Measurements from ENCODE around the gene C1orf21. TPM values are rescaled to one million over a fixed set of nuclear protein-coding genes. Genes with fewer than 3 reads are reported as not detected.

The C1orf21 gene
- total RNA-seq, 2 experiments from 2014 or later = 2.6 to 6.1 TPM

- Mint-ChIP-seq H3K4me3 (no peak overlapping the region), H3K27me3 (peaks cover 15% of the 10 kb centered on the region), H3K36me3 (ENCODE audit: low read depth) (no peaks in the 10 kb centered on the region), H3K27ac (no peak overlapping the region), H3K9me3 (ENCODE audit: low read depth) (no peaks in the 10 kb centered on the region), H3K4me1 (no peaks in the 10 kb centered on the region)
- DNase-seq (no peak), ATAC-seq (no peak)
- POLR2A ChIA-PET = no interaction called here
- intact Hi-C loops (cut with DNase I, micrococcal nuclease) = no loop called here
- CTCF ChIA-PET = interaction anchor here (1.8 kb wide), 1 partner anchor 10 kb away, joined by 4 read pairs; no protein-coding TSS in a partner anchor
Observed at GRCh38 chr1:184532199-184532598, 145.4 kb downstream of the C1orf21 start.

- no peak overlapping the region for H3K27ac Mint-ChIP-seq
- CTCF ChIA-PET = no interaction called here
- intact Hi-C loops (cut with DNase I, micrococcal nuclease) = no loop called here
- H3K4me3 Mint-ChIP-seq = no peak overlapping the region
- H3K36me3 Mint-ChIP-seq (ENCODE audit: low read depth) = no peaks in the 10 kb centered on the region
- POLR2A ChIA-PET = interaction anchor here (0.6 kb wide), 1 partner anchor 318 kb away, joined by 3 read pairs; no protein-coding TSS in a partner anchor
- H3K27me3 Mint-ChIP-seq = peaks cover 15% of the 10 kb centered on the region
- DNase-seq = no peak
- H3K9me3 Mint-ChIP-seq (ENCODE audit: low read depth) = peaks cover 2% of the 10 kb centered on the region
- no peak for ATAC-seq
- no peaks in the 10 kb centered on the region for H3K4me1 Mint-ChIP-seq
Observed at GRCh38 chr1:184533049-184533448, 146.2 kb downstream of the C1orf21 start.

- Mint-ChIP-seq H3K9me3 (ENCODE audit: low read depth) (peaks cover 2% of the 10 kb centered on the region), H3K27ac (no peak overlapping the region), H3K4me1 (no peaks in the 10 kb centered on the region), H3K4me3 (no peak overlapping the region), H3K36me3 (ENCODE audit: low read depth) (no peaks in the 10 kb centered on the region), H3K27me3 (peaks cover 15% of the 10 kb centered on the region)
- DNase-seq (no peak), ATAC-seq (no peak)
- intact Hi-C loops (cut with DNase I, micrococcal nuclease) = no loop called here
- ChIA-PET CTCF (interaction anchor here (0.6 kb wide), 1 partner anchor 128 kb away, joined by 3 read pairs; no protein-coding TSS in a partner anchor), POLR2A (no interaction called here)
Observed at GRCh38 chr1:184533915-184534314, 147.1 kb downstream of the C1orf21 start.

GRCh38 chr1:184534690-184535089 lies 147.9 kb downstream of the C1orf21 start:
- POLR2A ChIA-PET = no interaction called here
- H3K4me3 Mint-ChIP-seq = no peak overlapping the region
- H3K9me3 Mint-ChIP-seq (ENCODE audit: low read depth) = peaks cover 2% of the 10 kb centered on the region

GRCh38 chr1:184535191-184535970 lies 148.6 kb downstream of the C1orf21 start:
- ATAC-seq = no peak
- Mint-ChIP-seq H3K36me3 (ENCODE audit: low read depth) (no peaks in the 10 kb centered on the region), H3K4me3 (no peak overlapping the region), H3K27me3 (peaks cover 15% of the 10 kb centered on the region), H3K27ac (no peak overlapping the region), H3K9me3 (ENCODE audit: low read depth) (peaks cover 2% of the 10 kb centered on the region), H3K4me1 (no peaks in the 10 kb centered on the region)
- POLR2A ChIA-PET = no interaction called here
- intact Hi-C loops (cut with DNase I, micrococcal nuclease) = no loop called here
- DNase-seq = no peak
- CTCF ChIA-PET = no interaction called here

More at GRCh38 chr1:184534690-184535089, 147.9 kb downstream of the C1orf21 start:
- ATAC-seq (no peak), DNase-seq (no peak)
- Mint-ChIP-seq H3K4me1 (no peaks in the 10 kb centered on the region), H3K27ac (no peak overlapping the region), H3K36me3 (ENCODE audit: low read depth) (no peaks in the 10 kb centered on the region), H3K27me3 (peaks cover 15% of the 10 kb centered on the region)
- CTCF ChIA-PET = no interaction called here
- intact Hi-C loops (cut with DNase I, micrococcal nuclease) = no loop called here

GRCh38 chr1:184536246-184536985 lies 149.6 kb downstream of the C1orf21 start:
- Mint-ChIP-seq H3K9me3 (ENCODE audit: low read depth) (peaks cover 2% of the 10 kb centered on the region), H3K36me3 (ENCODE audit: low read depth) (no peaks in the 10 kb centered on the region), H3K27ac (no peak overlapping the region), H3K27me3 (peaks cover 12% of the 10 kb centered on the region), H3K4me3 (no peak overlapping the region), H3K4me1 (no peaks in the 10 kb centered on the region)
- no peak for ATAC-seq
- ChIA-PET POLR2A (no interaction called here), CTCF (interaction anchor here (0.6 kb wide), 1 partner anchor 461 kb away, joined by 3 read pairs; no protein-coding TSS in a partner anchor)
- no peak for DNase-seq
- intact Hi-C loops (cut with DNase I, micrococcal nuclease) = no loop called here

GRCh38 chr1:184539580-184539979 lies 152.8 kb downstream of the C1orf21 start:
- no peak for DNase-seq
- CTCF ChIA-PET = no interaction called here
- H3K9me3 Mint-ChIP-seq (ENCODE audit: low read depth) = peaks cover 2% of the 10 kb centered on the region
- no peaks in the 10 kb centered on the region for H3K4me1 Mint-ChIP-seq
- no peak overlapping the region for H3K27ac Mint-ChIP-seq
- no peaks in the 10 kb centered on the region for H3K36me3 Mint-ChIP-seq (ENCODE audit: low read depth)
- H3K4me3 Mint-ChIP-seq = no peak overlapping the region
- POLR2A ChIA-PET = no interaction called here
- intact Hi-C loops (cut with DNase I, micrococcal nuclease) = no loop called here
- peaks cover 7% of the 10 kb centered on the region for H3K27me3 Mint-ChIP-seq
- no peak for ATAC-seq

- CTCF ChIA-PET = interaction anchor here (1.2 kb wide), 1 partner anchor 10 kb away, joined by 4 read pairs; no protein-coding TSS in a partner anchor
- Mint-ChIP-seq H3K27ac (no peak overlapping the region), H3K4me3 (no peak overlapping the region), H3K4me1 (no peaks in the 10 kb centered on the region), H3K36me3 (ENCODE audit: low read depth) (no peaks in the 10 kb centered on the region), H3K9me3 (ENCODE audit: low read depth) (peaks cover 2% of the 10 kb centered on the region), H3K27me3 (peaks cover 2% of the 10 kb centered on the region)
- no peak for DNase-seq
- no peak for ATAC-seq
- intact Hi-C loops (cut with DNase I, micrococcal nuclease) = no loop called here
- POLR2A ChIA-PET = no interaction called here
Observed at GRCh38 chr1:184541537-184542152, 154.8 kb downstream of the C1orf21 start.

- intact Hi-C loops (cut with DNase I, micrococcal nuclease) = no loop called here
- Mint-ChIP-seq H3K27ac (no peak overlapping the region), H3K4me3 (no peak overlapping the region), H3K4me1 (no peaks in the 10 kb centered on the region), H3K36me3 (ENCODE audit: low read depth) (no peaks in the 10 kb centered on the region), H3K27me3 (no peaks in the 10 kb centered on the region), H3K9me3 (ENCODE audit: low read depth) (peaks cover 2% of the 10 kb centered on the region)
- no peak for ATAC-seq
- no peak for DNase-seq
- POLR2A ChIA-PET = no interaction called here
- CTCF ChIA-PET = interaction anchor here (1.2 kb wide), 1 partner anchor 11 kb away, joined by 4 read pairs; no protein-coding TSS in a partner anchor
Observed at GRCh38 chr1:184542291-184542690, 155.5 kb downstream of the C1orf21 start.

GRCh38 chr1:184545601-184546000 lies 158.8 kb downstream of the C1orf21 start:
- Mint-ChIP-seq H3K4me3 (no peak overlapping the region), H3K9me3 (ENCODE audit: low read depth) (no peaks in the 10 kb centered on the region), H3K27ac (no peak overlapping the region), H3K27me3 (no peaks in the 10 kb centered on the region), H3K36me3 (ENCODE audit: low read depth) (no peaks in the 10 kb centered on the region), H3K4me1 (no peaks in the 10 kb centered on the region)
- CTCF ChIA-PET = no interaction called here
- ATAC-seq (no peak), DNase-seq (no peak)
- intact Hi-C loops (cut with DNase I, micrococcal nuclease) = no loop called here
- POLR2A ChIA-PET = no interaction called here

- ChIA-PET POLR2A (no interaction called here), CTCF (no interaction called here)
- Mint-ChIP-seq H3K4me3 (no peak overlapping the region), H3K27me3 (peaks cover 8% of the 10 kb centered on the region), H3K9me3 (ENCODE audit: low read depth) (no peaks in the 10 kb centered on the region), H3K27ac (no peak overlapping the region), H3K4me1 (no peaks in the 10 kb centered on the region), H3K36me3 (ENCODE audit: low read depth) (no peaks in the 10 kb centered on the region)
- no peak for DNase-seq
- no peak for ATAC-seq
- intact Hi-C loops (cut with DNase I, micrococcal nuclease) = no loop called here
Observed at GRCh38 chr1:184552446-184552845, 165.6 kb downstream of the C1orf21 start.

Data from activated CD4-positive, alpha-beta T cell treated with anti-CD3 and anti-CD28 coated beads for 36 hours (primary cell).